ENCODE measurements around the gene SPRED1.
"Not testable (repeated sequence)": the region's sequence is repeated elsewhere in the genome, so short reads cannot be mapped to it uniquely, and the experiment has no call there.

Gene SPRED1

DNA sequence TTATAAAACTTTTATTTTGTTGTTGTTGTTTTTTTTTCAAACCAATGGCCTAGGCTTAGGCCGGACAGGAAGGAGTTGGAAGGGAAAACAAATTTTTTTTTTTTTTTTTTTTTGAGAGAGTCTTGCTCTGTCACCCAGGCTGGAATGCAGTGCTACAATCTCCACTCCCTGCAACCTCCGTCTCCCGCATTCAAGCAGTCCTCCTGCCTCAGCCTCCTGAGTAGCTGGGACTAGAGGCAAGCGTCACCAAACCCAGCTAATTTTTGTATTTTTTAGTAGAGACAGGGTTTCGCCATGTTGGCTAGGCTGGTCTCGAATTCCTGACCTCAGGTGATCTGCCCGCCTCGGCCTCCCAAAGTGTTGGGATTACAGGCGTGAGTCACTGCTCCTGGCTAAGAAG lies 15.6 kb upstream of the SPRED1 start:
- DNase-seq, result not testable (repeated sequence)

DNA sequence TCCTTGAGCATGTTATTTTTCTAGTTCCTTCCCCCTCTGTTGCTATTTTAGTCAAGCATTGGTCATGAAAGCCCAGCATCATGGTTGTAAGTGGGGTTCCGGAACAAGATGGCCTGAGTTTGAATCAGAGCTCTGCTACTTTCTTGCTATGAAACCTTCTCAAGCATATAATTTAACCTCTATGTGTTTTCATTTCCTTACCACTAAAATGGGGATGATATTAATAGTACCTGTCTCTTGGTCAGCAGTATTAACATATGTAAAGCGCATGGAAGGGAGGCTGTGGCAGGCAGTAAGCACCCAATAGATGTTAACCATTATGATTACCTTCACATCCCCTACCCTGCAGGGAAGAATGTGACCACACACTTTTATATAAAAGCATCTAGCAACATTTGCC lies 14.3 kb upstream of the SPRED1 start:
- no peak for DNase-seq

DNA sequence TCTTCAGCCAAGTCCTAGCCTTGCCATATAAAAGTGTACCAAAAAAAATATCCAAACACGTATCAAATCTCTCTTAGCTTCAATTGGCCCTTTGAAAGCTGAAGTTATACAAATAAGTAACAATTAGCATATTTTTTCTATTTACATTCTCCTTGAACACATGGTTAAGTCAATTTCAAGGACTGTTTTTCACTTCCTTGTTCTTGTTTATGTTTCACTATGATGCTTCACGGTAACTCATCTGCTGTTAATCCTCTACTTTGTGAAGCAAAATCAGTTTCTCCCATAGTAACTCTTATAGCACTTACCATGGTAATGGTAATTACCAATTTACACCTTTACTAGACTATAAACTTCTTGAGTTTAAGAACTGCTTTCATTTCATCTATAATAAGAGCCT lies 10.6 kb upstream of the SPRED1 start:
- DNase-seq, result no peak

DNA sequence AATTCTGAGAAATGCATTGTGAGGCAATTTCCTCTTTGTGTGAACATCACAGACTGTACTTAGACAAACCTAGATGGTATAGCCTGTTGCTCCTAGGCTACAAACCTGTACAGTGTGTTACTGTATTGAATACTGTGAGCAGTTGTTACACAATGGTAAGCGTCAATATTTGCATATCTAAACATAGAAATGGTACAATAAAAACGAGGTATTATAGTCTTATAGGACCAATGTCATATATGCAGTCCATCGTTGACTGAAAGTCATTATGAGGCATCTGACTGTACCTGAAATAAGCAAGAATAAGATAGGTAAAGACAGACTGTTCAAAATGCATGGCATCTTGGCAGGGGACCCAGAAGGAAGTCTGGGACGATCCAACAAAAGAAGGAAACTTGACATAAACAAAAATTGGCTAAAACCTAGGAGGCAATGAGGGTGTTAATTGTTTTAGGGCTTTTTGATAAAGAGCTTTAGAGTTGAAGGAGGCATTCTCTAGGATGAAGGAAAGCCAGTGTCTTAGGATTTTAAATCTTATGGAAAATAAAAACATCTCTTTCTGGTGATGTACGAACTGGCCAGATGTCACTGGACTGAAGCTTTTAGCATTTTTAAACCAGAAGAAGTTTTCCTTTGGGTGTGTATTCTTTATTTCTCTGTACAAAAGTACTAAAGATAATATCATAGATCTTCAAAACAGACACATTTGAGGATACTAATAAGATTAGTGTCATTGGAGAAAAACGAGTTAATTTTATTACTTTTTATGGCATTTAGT lies 9.2 kb upstream of the SPRED1 start:
- no peak for DNase-seq

DNA sequence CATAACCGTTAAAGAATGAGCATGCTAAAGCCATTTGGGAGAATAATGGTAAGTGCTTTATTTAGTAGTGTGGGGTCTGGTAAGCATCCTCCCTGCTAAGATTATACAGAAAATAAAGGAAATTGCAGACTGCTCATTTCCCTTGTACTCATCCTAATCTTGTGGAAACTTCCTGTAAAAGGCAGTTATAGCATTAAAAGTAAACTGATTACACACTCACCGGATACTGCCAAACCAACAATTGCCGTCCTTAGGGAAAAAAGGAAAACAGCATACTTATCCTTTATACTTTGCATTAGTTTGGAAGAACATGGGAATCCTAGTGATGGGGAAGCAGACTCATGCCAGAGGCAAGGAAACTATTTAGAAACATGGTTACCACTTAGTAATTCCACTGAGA lies 5.3 kb upstream of the SPRED1 start:
- no peak for DNase-seq

DNA sequence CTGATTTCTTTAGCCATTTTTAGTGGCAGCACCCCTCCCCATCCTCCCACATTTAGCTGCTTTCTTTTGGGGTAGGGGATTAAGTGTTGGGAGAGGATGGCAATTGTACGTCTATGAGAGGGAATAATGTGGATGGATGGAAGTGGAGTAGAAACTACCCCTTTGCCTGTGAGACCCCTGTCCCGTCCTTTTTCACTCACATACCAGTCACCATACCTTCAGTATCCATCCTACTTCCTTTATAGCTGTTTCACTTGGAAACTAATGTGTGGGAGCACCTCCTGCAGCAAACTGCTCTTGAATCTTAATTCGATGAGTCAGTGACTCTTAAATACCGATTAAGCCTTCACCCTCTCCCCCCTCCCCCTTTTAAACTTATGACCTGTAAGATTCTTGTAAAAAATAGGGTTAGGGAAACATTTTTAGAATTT lies 730 bp downstream of the SPRED1 start:
- no peak for DNase-seq

DNA sequence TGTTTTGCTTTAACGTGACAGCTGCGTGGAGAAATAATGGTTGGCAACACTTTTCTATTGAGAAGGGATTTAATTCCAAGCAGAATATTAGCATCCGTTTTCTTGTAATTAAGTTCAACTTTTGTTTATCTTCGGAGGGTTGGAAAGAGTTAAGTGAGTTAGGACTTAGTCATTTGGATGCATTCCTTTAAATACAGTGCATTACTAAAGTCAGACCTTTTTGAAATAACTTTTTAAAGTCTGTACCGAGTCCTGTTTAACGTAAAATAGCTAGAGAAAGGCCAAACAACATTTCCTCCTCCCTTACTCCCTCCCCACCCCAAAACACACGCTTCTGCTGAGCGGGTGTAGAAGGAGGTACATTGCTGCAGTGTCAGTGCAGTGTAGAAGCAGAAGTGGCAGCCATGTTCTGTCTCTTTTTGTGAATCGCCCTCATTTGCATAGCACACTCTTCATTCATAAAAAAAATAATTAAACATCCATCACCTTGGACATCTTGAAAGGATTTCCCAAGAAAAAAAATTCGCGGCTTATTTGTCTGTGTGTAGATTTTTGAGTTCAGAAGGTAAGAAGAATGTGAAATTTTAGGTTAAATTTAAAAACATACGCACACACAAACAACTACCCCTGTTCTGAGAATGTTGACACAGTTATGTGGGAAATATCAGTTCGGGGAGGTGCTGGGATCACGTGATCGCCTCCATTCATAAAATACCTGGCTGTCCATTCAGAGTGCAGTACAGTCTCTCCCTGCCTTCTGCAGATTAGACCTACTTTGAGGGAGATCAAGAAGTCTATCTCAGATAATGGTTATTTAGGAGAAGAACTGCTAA lies 1.6 kb downstream of the SPRED1 start:
- peak; percentile 61 for DNase-seq

DNA sequence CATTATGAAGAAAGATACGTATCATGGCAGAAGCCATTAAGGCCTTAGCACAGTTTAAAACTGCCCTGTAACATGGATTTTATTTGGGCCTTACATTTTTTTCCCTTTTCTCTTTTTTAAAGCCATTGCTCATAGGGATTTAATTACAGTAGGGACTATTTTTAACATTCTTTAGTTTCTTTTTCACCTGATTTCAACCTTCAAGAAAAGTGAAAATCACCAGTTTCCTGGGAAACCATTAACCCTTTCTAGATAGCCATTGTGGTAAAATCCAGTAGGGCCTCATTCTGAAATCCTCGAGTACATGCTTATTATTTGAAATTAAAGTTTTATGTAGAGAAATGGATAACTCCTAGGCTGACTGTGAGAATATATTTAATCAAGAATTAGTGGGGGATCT lies 3.1 kb downstream of the SPRED1 start:
- no peak for DNase-seq

DNA sequence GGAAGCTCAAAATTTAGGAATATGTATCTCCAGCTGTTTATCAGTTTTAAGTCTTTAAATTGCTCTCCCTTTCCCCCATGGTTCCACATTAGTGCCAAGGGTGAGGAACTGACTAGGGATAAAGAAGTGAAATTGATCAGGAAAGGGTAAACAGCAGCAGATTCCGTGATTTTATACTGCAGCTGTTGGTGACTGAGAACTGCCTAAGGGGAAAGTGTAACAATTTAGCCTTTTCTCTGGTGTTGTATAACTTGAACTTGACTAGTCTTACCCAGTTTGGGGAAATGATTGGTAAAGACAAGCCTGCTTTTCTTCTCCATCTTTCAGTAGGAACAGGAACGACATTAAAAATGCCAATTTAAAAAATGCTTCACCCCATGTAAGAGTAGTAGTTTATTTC lies 5.0 kb downstream of the SPRED1 start:
- DNase-seq, result no peak

DNA sequence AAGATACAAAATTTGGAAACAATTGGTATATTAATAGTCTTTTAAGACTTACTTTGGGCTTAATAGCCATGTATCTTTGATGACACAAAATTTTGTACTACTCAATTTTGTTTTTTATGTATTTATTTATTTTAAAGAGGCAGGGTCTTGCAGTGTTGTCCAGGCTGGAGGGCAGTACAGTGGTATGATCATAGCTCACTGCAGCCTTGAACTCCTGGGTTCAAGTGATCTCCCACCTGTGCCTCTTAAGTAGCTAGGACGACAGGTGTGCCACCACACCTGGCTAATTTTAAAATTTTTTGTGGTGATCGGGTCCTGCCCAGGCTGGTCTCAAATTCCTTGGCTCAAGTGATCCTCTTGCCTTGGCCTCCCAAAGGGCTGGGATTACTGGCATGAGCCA lies 6.5 kb downstream of the SPRED1 start:
- no peak for DNase-seq

DNA sequence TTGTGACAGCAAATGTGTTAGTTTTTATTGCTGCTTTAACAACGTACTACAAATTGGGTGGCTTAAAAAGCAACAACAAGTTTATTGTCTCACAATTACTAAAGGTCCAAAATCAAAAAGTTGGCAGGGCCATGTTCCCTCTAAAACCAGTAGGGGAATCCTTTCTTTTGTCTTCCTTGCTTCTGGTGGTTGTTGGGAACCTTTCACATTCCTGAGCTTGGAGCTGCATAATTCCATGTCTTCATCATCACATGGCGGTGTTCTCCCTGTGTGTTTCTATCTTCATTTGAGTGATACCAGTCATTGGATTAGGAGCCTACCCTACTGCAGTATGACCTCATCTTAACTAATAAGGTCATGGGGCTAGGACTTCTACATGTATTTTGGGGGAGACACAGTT lies 7.4 kb downstream of the SPRED1 start:
- no peak for DNase-seq

DNA sequence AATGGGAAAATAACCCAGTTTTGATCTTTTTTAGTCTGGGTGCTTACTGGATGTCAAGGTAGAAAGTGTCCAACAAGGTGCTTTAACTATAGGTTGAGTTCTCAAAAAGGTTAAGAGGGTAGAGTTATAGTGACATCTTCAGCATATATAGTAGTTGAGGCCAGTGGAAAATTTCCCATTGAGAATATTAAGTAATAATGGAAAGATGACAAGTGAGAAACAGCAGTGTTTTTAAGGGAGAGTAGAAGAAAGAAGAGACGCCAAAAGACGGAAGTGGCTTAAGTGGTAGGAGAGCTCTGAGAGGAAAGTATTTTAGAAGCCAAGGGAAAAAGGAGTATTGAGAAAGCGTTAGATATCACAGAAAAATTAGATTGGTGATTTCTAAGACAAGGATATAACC lies 10.6 kb downstream of the SPRED1 start:
- DNase-seq, result no peak

DNA sequence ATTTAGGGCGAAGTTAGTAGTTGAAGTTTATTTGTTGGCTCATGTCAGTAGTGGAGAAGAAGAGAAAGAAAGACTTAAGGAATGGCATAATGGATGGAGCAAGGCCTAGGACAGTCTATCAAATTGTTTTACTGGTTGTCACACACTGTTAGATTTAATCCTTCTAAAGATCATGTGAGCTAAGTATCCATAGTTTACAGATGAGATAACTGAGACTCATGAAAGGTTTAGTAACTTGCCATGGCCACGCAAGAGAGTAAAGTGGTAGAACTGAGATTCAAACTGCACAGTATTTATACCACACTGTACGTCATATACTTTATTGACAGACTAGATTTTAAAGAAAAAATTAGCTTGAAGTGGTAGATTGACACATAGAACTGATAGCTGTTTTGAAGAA lies 11.4 kb downstream of the SPRED1 start:
- no peak for DNase-seq

DNA sequence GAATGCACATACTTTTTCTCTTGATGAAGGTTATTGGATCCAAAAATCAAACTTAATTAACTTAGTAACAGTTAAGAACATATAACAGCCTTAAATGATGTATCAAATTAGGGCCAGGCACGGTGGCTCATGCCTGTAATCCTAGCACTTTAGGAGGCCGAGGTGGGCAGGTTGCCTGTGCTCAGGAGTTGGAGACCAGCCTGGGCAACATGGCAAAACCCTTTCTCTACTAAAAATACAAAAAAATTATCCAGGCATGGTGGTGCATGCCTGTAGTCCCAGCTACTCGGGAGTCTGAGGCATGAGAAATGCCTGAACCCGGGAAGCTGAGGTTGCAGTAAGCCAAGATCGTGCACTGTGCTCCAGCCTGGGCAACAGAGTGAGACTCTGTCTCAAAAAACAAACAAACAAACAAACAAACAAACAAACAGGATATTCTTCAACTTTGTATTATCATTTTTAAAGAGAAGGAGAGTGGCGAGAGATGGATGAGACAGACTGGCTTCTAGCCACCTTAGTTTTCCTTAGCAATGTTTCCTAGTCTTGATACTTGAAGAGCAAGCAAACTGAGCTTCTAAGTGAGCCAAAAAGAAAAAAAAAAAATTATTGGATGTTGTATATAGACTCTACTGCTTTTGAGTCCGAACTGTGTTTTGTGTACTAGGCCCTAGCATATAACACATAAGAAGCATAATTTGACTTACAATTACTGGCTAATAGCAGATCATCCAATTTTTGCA lies 13.8 kb downstream of the SPRED1 start:
- DNase-seq, result no peak

DNA sequence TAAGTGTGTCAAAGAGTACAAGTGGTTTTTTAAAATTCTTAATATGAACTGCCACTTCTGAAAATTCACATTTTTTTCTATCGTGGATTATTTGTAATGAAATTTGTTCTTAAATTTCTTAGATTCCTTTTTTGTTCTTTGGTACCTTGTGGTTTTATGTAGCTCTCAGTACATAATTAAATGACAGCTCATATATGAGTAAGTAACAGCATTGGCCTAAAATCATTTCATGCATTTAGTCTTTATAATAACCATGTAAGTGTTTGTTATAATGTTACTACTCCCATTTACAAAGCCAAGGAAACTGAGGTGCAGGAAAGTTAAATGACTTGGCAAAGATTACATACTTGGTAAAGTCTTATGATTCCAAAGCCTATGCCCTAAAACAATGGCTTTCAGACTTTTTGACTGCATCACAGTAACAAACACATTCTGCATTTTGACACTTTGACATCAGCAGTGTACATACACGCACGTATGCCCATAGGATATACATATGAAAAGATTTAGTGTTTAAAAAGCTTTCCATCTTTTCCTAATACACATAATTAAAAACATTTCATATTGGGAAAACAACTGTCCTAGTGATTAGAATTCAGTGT lies 14.9 kb downstream of the SPRED1 start:
- DNase-seq, result no peak

DNA sequence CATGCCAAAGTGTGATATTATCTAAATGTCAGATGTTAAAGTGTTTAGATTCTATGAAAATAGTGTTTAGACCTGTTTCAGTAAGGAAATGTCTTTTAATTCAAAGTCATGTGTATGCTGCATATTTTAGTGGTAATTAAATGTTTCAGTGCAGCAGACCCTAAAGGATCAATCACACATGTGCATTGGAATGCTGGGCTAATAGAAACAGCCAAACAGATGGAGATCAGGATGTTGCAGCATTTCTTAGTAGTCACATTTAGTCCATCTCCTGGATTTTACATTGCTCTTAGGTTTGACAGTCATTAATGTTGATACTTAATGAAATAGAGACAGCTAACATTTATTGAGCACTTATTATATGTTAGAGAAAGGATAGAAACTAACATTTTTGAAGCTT lies 18.5 kb downstream of the SPRED1 start:
- no peak for DNase-seq

DNA sequence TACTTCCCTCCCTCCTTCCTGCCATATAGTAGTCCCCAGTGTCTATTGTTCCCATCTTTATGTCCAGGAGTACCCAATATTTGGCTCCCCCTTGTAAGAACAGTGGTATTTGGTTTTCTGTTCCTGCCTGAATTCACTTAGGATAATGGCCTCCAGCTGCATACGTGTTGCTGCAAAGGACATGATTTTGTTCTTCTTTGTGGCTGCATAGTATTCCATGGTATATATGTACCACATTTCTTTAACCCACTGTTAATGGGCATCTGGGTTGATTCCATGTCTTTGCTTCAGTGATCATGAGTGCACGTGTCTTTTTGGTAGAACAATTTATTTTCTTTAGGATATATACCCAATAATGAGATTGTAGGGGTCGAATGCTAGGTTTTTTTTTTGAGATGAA lies 19.3 kb downstream of the SPRED1 start:
- DNase-seq, result no peak

DNA sequence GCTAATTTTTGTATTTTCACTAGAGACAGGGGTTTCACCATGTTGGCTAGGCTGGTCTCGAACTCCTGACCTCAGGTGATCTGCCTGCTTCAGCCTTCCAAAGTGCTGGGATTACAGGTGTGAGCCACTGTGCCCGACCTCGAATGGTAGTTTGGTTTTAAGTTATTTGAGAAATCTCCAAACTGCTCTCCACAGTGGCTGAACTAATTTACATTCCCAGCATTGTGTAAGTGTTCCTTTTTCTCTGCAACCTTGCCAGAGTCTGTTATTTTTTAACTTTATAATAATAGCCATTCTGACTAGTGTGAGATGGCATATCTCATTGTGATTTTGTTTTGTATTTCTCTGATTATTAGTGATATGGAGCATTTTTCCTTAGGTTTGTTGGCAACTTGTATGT lies 19.8 kb downstream of the SPRED1 start:
- DNase-seq, result not testable (repeated sequence)

DNA sequence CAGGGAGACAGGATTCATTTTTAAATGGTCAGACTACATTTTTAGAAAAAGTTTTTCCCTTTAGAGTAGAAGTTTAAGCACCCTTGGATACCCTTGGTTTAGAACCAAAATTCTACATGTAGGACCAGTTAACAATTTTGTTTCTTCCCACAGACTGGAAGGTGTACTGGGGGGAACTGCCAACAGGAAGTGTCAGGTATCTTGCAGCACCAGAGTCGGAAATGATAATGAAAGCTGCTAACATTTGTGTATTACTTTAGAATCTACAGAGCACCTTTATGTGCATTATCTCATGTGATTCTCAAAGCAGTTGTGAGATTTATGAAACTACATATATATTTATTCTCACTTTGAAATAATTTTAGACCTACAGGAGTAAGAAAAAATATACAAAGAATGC lies 21.5 kb downstream of the SPRED1 start:
- DNase-seq, result no peak

DNA sequence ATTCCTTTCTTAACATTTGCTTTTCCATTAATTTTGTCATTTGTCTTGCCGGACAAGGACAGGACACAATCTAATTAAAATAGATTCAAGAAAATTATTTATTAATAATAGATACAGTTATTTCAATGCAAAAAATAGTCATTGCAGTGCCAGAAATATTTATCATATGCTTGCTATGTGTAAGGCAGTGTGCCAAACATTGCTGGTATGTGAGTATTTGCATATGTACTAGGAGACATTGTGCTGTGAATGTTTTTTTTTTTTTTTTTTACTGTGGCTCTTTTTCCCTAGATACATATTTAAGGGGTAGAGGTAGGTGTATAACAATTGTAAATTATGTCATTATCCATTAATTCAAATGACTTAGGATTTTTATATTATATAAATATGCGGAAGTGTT lies 23.3 kb downstream of the SPRED1 start:
- DNase-seq, result no peak

DNA sequence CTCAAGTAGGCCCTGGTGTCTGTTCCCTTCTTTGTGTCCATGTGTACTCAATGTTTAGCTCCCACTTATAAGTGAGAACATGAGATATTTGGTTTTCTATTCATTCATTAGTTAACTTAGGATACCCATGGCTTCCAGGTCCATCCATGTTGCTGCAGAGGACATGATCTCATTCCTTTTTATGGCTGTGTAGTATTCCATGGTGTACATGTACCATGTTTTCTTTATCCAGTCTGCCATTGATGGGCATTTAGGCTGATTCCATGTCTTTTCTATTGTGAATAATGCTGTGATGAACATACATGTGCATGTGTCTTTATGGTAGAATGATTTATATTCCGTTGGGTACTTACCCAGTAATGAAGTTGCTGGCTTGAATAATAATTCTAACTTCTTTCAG lies 24.6 kb downstream of the SPRED1 start:
- not testable (repeated sequence) for DNase-seq

DNA sequence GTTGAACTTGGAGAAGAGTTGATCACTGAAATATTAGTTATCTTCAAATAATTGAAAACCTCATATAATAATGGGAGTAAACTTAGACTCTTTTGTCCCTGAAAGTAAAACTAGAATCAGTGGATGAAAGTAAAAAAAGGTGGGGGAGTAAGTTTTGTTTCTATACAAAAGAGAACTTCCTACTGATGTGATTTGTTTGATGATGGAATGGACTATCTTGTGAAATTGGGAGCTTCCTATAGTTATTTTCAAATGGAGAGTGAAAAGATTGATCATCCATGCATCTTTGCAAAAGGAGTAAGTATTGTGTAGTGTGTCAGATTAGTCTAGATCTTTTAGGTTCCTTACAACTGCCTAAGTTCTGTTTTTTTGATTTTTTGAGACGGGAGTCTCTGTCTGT lies 28.4 kb downstream of the SPRED1 start:
- no peak for DNase-seq

DNA sequence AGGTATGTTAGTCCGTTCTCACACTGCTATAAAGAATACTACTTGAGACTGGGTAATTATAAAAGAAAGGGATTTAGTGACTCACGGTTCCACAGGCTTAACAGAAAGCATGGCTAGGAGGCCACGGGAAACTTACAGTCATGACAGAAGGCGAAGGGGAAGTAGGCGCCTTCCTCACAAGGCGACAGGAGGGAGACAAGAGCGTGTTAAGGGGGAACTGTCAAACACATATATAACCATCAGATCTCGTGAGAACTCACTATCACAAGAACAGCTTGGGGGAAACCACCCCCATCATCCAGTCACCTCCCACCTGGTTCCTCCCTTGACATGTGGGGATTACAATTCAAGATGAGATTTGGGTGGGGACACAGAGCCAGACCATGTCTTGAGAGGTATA lies 30.4 kb downstream of the SPRED1 start:
- DNase-seq, result no peak

All from left hindlimb (tissue), 1 donor.